A673 (cell line): ENCODE data around the gene FMO2.

Experiments
- CTCF ChIP-seq: fragments of 300-800, 200-600 bp; sonication (generic); conservative IDR thresholded peaks from 2 replicates; pipeline ENCODE4 v1.5.1; 2017; ENCODE audit warnings: low read depth, mild to moderate bottlenecking, antibody characterized with exemption, low read length, moderate library complexity, mixed read lengths
- EZH2 ChIP-seq: fragments of 200-600 bp; sonication (generic); IDR thresholded peaks from 2 replicates; pipeline ENCODE4 v1.6.1; 2017; ENCODE audit warnings: borderline replicate concordance, low read depth, mild to moderate bottlenecking, mixed read lengths, antibody characterized with exemption, low read length; ENCODE audit not compliant: poor library complexity, severe bottlenecking

DNA sequence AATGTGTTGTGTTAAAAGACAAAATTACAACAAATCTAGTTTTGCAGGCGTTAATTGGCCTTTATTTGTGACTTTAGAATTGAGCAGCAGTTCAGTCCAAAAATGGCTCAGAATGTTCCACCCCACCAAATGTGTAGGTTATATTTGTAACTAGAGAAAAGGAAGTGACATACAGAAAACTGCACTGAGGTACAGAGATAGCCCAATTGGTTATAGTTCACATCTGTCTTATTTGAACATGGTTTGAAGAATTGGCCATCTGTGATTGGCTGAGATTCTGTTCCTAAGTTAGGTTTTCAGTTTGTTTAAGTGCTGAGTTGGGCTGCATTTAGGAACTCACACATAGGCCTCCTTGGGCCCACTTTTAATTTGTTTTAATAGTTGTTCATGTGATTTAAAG is 12.0 kb upstream of the FMO2 start:
- no peak for TF ChIP-seq CTCF
- TF ChIP-seq EZH2, result no peak
